OCI-LY1 (cell line): ENCODE results near the gene MRTFA.

Experiments used
- EZH2 ChIP-seq: fragments of 200-600 bp; sonication (generic), shearing (Covaris generic); IDR thresholded peaks from 2 replicates; pipeline ENCODE4 v1.8.0; 2017; ENCODE audit warnings: borderline replicate concordance, mixed run types, mild to moderate bottlenecking, antibody characterized with exemption, low read length, moderate library complexity, mixed read lengths
- TF ChIP-seq, protein P1 (sequence below): fragments of 200-600 bp; sonication (generic), shearing (Covaris generic); IDR thresholded peaks from 2 replicates; pipeline ENCODE4 v1.5.1; 2017; ENCODE audit warnings: mild to moderate bottlenecking, antibody characterized with exemption, low read length, moderate library complexity, mixed read lengths

DNA sequence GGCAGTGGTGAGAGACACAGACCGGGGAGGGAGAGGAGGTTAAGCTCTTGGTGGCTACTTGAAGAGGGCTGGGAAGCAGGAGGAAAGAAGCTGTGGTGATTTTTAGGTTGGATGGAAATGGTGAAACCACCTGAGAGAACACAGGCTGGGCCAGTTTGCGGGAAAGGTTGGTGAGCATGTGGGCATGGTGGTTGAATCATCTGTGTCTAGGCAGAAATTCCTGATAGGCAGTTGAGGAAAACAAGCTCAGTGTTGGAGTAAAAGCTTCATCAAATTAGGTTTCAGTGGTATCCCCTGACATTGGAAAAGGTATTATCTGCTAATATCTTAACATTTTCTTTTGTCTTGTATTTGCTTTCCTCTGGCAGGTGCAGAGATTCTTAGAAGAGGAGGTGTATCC lies 270.5 kb downstream of the MRTFA start:
- TF ChIP-seq, protein P1, sequence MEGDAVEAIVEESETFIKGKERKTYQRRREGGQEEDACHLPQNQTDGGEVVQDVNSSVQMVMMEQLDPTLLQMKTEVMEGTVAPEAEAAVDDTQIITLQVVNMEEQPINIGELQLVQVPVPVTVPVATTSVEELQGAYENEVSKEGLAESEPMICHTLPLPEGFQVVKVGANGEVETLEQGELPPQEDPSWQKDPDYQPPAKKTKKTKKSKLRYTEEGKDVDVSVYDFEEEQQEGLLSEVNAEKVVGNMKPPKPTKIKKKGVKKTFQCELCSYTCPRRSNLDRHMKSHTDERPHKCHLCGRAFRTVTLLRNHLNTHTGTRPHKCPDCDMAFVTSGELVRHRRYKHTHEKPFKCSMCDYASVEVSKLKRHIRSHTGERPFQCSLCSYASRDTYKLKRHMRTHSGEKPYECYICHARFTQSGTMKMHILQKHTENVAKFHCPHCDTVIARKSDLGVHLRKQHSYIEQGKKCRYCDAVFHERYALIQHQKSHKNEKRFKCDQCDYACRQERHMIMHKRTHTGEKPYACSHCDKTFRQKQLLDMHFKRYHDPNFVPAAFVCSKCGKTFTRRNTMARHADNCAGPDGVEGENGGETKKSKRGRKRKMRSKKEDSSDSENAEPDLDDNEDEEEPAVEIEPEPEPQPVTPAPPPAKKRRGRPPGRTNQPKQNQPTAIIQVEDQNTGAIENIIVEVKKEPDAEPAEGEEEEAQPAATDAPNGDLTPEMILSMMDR = no peak
- no peak for TF ChIP-seq EZH2
